HG03460 (cell line): Measurements from ENCODE around the gene STX7.
"Not testable (repeated sequence)": the region's sequence is repeated elsewhere in the genome, so short reads cannot be mapped to it uniquely, and the experiment has no call there.

ENCODE experiments used
- ATAC-seq: cut with Tn5 transposase; IDR thresholded peaks from one replicate; pipeline ENCODE4 v1.9.1; 2021; ENCODE audit not compliant: unreplicated experiment

Gene STX7

GRCh38 chr6:132512638-132513632 lies at the start of gene STX7:
STX7 (minus strand) TSS chr6:132513116; CDS start chr6:132503530, 9,586 bp downstream.
- ATAC-seq, result peak; percentile 86

- not testable (repeated sequence) for ATAC-seq
Observed at GRCh38 chr6:132560087-132560486, 47.2 kb upstream of the STX7 start.

- ATAC-seq, result no peak
Observed at GRCh38 chr6:132552372-132552771, 39.5 kb upstream of the STX7 start, which contains the start of gene TAAR8. TAAR8 (plus strand) TSS chr6:132552672; CDS start chr6:132552693, 21 bp downstream.

- ATAC-seq, result no peak
Observed at GRCh38 chr6:132551214-132551613, 38.3 kb upstream of the STX7 start.

DNA sequence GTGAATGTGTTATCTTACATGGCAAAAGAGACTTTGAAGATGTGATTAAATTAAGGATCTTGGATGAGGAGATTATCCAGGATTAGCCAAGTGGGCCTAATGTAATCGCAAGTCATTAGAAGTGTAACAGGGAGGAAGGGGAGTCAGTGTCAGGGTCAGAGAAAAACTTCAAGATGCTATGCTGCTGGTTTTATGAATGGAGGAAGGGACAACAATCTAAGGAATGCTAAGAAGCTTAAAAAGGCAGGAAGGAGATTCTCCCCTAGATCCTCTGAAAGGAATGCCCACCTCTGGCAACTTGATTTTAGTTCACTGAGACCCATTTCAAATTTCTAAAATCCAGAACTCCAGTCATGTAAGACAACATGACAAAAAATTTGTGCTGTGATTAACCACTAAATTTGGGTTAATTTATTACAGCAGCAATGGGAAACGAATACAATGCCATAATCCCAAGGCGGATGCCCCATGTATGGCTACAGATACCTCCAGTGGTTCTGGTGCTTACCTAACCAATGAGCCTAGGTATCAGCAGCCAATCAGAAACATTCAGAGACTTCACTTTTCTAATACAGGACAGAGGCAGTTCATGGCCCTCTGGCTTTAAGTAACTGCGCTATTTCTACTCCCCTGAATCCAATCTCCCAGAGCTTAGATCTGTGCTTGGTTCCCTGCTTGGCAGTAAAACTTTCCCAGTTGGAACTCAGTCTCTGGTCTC lies 36.0 kb upstream of the STX7 start:
- no peak for ATAC-seq

GRCh38 chr6:132544826-132545225 lies 31.9 kb upstream of the STX7 start:
- ATAC-seq, result no peak

- ATAC-seq, result no peak
Observed at GRCh38 chr6:132537977-132538376, 25.1 kb upstream of the STX7 start, which contains the start of gene TAAR9. TAAR9 (plus strand) TSS chr6:132538277; CDS start chr6:132538290, 13 bp downstream.

DNA sequence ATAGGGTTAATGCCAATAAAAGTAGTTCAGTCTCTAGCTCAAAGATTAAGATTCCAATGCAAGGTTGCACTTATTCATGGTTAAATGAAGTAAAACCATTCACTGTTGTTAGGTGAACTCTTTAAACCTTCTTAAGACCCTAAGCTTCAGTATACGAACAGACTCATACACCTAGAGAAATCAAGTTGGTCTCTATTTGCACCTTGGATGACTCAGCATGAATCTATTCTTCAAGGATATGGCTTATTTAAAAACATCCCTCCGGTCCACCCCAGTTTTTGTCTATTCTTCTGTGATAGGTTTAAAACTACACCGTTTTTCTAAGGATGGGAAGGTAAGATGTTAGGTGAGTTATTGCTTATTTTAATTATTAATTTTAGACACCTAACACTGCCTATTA lies 24.2 kb upstream of the STX7 start:
- no peak for ATAC-seq

- not testable (repeated sequence) for ATAC-seq
Observed at GRCh38 chr6:132534546-132534945, 21.6 kb upstream of the STX7 start.

- peak; percentile 91 for ATAC-seq
Observed at GRCh38 chr6:132530293-132530974, 17.5 kb upstream of the STX7 start.

- ATAC-seq, result no peak
Observed at GRCh38 chr6:132527791-132528190, 14.9 kb upstream of the STX7 start.

DNA sequence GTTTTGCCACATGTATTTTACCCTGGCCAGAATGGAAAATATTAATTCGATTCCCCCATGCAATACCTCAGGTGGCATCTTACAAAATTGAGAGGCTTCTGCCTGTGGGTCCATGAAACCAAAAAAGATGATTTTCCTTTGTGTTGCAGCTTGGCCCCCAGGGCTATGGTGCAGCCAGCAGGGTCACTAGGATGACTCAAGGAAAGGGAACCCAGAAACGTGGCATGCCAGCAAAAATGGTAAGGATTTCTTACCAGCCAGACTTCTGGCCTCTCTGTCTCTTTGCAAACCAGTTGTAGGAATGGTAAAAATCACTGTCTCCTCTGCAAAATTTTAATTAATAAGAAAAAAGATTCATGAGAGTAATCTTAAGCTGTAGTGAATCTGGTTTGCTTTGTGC lies 13.5 kb upstream of the STX7 start:
- no peak for ATAC-seq

DNA sequence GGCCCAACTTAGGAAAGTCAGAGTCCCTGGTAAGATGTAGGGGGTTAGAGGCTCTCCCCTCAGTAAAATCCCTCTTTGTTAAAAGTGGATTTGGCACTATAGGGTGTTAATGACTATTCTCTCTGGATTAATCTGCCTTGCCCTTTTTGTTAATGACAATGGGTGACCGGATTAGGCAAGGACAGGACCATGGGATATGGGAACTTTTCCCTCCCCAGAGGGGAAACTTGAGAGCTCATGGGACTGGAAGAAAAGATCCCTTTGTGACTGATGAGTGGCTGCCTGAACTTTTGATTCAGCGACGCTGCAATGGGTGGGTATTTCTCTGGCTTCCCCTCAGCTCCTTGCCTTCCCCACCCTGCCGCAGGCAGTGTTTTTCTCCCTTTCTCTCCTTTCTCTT lies 12.9 kb upstream of the STX7 start:
- no peak for ATAC-seq

DNA sequence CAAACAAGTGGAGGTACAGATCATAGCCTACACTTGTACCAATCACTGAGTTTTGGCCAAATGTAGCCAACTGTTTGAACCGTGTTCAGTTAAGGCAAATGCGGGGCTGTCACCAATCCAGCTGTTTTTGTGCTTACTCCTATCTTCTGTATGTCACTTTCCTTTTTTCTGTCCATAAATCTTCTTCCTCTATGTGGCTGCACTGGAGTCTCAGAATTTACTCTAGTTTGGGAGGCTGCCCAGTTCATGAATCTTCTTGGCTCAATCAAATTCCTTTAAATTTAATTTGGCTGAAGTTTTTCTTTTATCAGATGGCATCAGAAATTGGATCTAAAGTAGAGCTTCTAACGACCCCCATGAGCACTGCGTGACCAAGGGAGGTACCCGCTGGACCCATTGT lies 11.7 kb upstream of the STX7 start:
- ATAC-seq, result no peak

- ATAC-seq, result no peak
Observed at GRCh38 chr6:132520953-132521352, 8.0 kb upstream of the STX7 start.

DNA sequence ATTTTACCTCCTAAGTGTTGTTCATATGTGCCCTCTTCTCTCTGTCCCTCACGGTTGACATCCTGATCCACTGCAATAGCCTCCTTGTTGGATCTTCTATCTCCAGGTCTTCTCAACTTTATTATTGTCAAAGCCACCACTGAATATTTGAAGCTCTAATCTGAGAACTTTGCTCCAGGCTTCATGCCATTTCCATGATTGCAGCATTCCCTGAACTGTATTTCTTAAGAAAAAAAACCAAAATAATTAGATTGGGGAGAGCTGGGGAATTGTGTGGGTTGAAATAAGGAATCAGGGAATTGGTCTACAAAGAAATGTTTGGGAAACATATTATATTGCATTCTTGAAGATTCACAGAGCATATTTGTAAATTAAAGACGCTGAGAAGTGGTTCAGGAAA lies 2.5 kb upstream of the STX7 start:
- no peak for ATAC-seq

DNA sequence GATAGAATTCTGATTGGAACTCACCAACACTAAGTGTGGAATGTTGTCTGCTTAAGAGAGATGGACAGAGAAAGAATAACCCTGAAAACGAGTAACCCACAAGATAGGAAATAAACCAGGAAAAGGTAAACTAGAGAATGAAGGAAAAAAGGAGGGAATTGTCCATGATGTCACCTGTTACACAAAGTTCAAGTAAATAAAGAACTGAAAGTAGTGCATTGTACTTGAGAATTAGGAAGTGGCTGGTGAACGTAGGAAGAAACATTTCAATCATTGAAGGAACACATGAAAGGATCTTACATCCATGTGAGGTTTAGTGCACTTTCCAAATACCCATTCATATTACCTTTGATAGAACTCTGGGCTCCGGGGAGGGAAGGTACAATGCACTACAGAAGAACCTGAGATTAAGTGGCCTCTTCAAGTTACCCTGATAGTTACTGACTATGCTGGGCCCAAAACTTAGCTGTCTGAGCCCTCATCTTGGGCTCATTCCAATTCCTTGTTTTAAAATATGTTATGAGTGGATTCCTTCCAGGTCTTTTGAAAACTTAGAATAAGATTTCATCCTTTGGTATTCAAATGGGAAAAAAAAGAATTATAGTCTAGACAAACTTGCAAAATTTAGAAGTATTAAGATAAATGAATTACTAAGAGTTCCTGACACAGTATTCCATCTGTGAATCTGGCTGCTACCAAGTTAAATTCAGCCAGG lies 1.1 kb upstream of the STX7 start:
- no peak for ATAC-seq

GRCh38 chr6:132512342-132512637 lies 626 bp downstream of the STX7 start:
- ATAC-seq, result no peak

DNA sequence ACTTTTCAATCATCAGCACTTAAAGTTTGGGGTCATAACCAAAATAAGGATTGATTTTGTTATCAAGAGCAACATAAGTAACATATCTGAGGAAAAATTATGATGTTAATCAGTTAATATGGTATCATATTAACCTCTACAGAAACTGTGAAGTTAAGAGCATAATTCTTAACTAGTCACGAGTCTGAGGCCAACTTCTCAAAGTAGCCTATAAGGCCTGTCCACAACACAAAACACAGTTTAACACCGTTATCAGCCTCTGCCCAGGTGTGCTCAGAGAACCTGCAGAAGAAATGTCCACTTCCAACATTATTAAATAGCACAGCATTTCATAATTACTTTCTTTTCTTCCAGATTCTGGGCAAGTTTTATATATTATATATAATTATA lies 1.1 kb downstream of the STX7 start:
- peak; percentile 28 for ATAC-seq

DNA sequence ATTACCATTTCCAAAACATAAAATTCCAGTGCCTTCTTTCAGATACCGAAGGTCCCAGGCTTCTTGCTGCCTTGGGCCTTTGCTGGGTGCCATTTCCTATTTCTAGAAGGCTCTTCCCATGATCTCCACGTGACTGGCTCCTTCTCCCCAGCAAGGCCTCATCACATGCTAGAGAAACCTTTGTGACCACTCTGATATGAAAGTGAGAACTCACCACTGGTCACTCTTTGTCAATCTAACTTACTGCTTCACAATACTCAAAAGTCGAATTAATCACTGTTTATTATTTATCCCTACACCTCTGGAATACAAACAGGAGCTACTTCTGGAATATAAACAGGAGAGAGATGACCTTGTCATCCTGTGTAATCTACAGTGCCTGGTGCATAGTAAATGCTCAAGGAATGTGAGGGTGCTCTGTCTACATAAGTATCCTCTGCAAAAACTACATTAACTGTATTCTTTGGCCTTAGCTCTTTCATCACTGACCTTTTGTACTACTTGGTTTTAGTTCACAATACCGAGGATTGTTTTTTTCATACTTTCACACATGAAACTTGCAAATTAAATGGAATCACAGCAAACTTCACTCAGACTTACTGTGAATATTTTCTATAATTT lies 1.6 kb downstream of the STX7 start:
- peak; percentile 11 for ATAC-seq
